HepG2 (cell line): ENCODE measurements around the gene TTC6. TPM values are rescaled to one million over a fixed set of nuclear protein-coding genes. Genes with fewer than 3 reads are reported as not detected.
A peak's percentile ranks its signal among the peaks of the same experiment; 100 is the strongest.

Experiments
- ADNP ChIP-seq: sonication (generic); formaldehyde crosslinking; IDR thresholded peaks from 2 replicates; pipeline ENCODE4 v1.4.0; 2020; ENCODE audit warnings: missing genetic modification reagents
- CBFB ChIP-seq: sonication (generic); formaldehyde crosslinking; IDR thresholded peaks from 2 replicates; pipeline ENCODE4 v1.4.0; 2020; ENCODE audit warnings: missing genetic modification reagents
- CREB1 ChIP-seq, 2 experiments: fragments of 450-650 bp in 1 of 2; IDR thresholded peaks; 2 replicates each; pipeline ENCODE4 v1.6.1; 2016 to 2017; ENCODE audit warnings: control low read depth in 1 of 2, mild to moderate bottlenecking in 1 of 2, missing compliant biosample characterization in 1 of 2, missing genetic modification characterization in 1 of 2
- DNMT3B ChIP-seq: conservative IDR thresholded peaks from 2 replicates; pipeline ENCODE4 v1.6.1; 2016; ENCODE audit warnings: missing biosample characterization, control low read depth
- JUN ChIP-seq: sonication (generic); formaldehyde crosslinking; IDR thresholded peaks from 2 replicates; pipeline ENCODE4 v1.4.0; 2020; ENCODE audit warnings: mild to moderate bottlenecking, missing genetic modification reagents
- KLF12 ChIP-seq: sonication (generic); formaldehyde crosslinking; IDR thresholded peaks from 2 replicates; pipeline ENCODE4 v1.4.0; 2020; ENCODE audit warnings: missing genetic modification reagents, borderline replicate concordance
- REXO4 ChIP-seq: sonication (generic); formaldehyde crosslinking; IDR thresholded peaks from 2 replicates; pipeline ENCODE4 v1.8.0; 2022; ENCODE audit warnings: missing genetic modification reagents, mild to moderate bottlenecking, borderline replicate concordance
- SALL1 ChIP-seq: sonication (generic); formaldehyde crosslinking; IDR thresholded peaks from 2 replicates; pipeline ENCODE4 v1.8.0; 2022; ENCODE audit warnings: mild to moderate bottlenecking, missing genetic modification reagents
- TBL1XR1 ChIP-seq: fragments of 150-350 bp; IDR thresholded peaks from 2 replicates; pipeline ENCODE4 v1.6.1; 2014; ENCODE audit warnings: borderline replicate concordance, low read length; ENCODE audit not compliant: partially characterized antibody
- ZNF225 ChIP-seq: sonication (generic); formaldehyde crosslinking; IDR thresholded peaks from 2 replicates; pipeline ENCODE4 v1.4.0; 2020; ENCODE audit warnings: mild to moderate bottlenecking, missing genetic modification reagents
- ZNF460 ChIP-seq: sonication (generic); formaldehyde crosslinking; IDR thresholded peaks from 2 replicates; pipeline ENCODE4 v1.5.1; 2020; ENCODE audit warnings: missing genetic modification reagents, mild to moderate bottlenecking, borderline replicate concordance
- ZNF850 ChIP-seq: sonication (generic); formaldehyde crosslinking; conservative IDR thresholded peaks from 2 replicates; pipeline ENCODE4 v1.9.0; 2021; ENCODE audit warnings: mild to moderate bottlenecking, missing genetic modification reagents
- polyA plus RNA-seq, 8 experiments: library from polyadenylated mRNA; depleted of rRNA in 3 of 8; stranded (reverse) in 7 of 8; unstranded in 1 of 8; fragments of >200 nt; fragmentation: Illumina TruSeq in 4 of 8; extraction: Trizol in 4 of 8; gene quantifications; 2 replicates each; pipeline versions ENCODE4 v1.2.1 to v1.2.3, GENCODE V29; 2011 to 2016; ENCODE audit warnings: low read depth in 4 of 8, missing spikeins in 1 of 8, mixed read lengths in 1 of 8; ENCODE audit not compliant: insufficient read depth in 1 of 8
- total RNA-seq, 5 experiments: library from RNA; depleted of rRNA; stranded (reverse); fragments of >200 nt; fragmentation: Illumina TruSeq; extraction: Trizol; gene quantifications; 2 replicates each; pipeline ENCODE4 v1.2.3, GENCODE V29; 2016; ENCODE audit warnings: low read depth in 1 of 5
- TF ChIP-seq, protein P1 (sequence below): sonication (generic); formaldehyde crosslinking; IDR thresholded peaks from 2 replicates; pipeline ENCODE4 v1.4.0; 2020; ENCODE audit warnings: missing genetic modification reagents
- TF ChIP-seq, protein P2 (sequence below): IDR thresholded peaks from 2 replicates; pipeline ENCODE4 v1.6.1; 2012; ENCODE audit warnings: low read length, improper control_type of control experiment
- TF ChIP-seq, protein P3 (sequence below): sonication (generic); formaldehyde crosslinking; IDR thresholded peaks from 2 replicates; pipeline ENCODE4 v1.5.0; 2020; ENCODE audit warnings: missing genetic modification reagents
- TF ChIP-seq, protein P4 (sequence below): sonication (generic); formaldehyde crosslinking; IDR thresholded peaks from 2 replicates; pipeline ENCODE4 v1.9.0; 2021; ENCODE audit warnings: mild to moderate bottlenecking, missing genetic modification reagents

Gene TTC6
- total and polyA plus RNA-seq, 2 of the 13 experiments (the other 11 are each of a cell fraction or from before 2014, with no cell fraction given) = 9.3 to 27.4 TPM

DNA sequence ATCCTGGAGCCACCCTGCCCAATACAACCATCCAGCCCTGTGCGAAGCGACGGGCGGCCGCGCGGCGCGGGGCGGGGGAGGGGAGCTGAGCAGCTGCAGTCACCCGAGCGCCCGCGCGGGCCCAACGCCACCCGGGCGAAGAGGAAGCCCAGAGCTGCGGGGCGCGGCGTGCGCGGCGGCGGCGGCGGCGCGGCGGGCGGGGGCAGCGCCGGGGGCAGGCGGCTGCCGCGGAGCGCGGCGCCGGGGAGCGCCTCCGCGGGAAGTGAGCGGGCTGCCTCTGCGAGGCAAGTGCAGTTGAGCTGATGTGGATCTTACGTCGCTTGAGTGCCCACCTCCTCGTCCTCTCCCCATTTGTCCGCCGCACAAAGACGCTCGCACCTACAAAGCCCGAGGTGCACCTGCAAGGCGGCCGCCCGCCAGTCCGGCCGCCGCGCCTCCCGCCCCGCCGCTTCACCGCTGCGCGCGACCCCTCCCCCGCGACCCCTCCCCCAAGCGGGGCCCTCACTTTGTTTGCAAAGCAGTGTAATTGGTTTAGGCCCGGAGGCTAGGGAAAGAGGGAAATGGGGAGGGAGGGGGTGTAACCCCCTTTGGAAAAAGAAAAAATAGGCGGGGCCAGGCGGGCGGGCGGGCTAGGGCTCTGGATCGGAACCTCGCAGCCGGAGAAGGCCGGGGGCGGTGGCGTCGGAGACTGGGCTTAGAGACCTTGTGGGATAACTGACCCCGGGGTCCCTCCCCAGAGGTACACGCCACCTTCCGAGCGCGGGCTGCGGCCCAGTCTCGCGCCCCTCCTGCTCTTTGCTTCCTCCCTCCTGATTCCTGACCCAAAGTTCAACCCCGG is at the start of gene TTC6, which contains the start of gene FOXA1 (continued):
- TF ChIP-seq, protein P1, sequence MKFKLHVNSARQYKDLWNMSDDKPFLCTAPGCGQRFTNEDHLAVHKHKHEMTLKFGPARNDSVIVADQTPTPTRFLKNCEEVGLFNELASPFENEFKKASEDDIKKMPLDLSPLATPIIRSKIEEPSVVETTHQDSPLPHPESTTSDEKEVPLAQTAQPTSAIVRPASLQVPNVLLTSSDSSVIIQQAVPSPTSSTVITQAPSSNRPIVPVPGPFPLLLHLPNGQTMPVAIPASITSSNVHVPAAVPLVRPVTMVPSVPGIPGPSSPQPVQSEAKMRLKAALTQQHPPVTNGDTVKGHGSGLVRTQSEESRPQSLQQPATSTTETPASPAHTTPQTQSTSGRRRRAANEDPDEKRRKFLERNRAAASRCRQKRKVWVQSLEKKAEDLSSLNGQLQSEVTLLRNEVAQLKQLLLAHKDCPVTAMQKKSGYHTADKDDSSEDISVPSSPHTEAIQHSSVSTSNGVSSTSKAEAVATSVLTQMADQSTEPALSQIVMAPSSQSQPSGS (CRISPR knock-in tag) = peak; percentile 0; the same call in 1 of the 2 replicates
- TF ChIP-seq TBL1XR1 (no peak), CREB1 (IDR thresholded peaks at IDR 0.05) (no peak; the same call in 1 of the 2 replicates), CREB1 (CRISPR knock-in tag; IDR thresholded peaks at IDR 0.05) (no peak), KLF12 (CRISPR knock-in tag) (peak; percentile 66; the same call in 1 of the 2 replicates), DNMT3B (CRISPR knock-in tag) (peak; percentile 44; the same call in 1 of the 2 replicates), ZNF460 (no peak), JUN (CRISPR knock-in tag) (no peak), REXO4 (CRISPR knock-in tag) (no peak), CBFB (CRISPR knock-in tag) (peak; percentile 28; the same call in 1 of the 2 replicates), ADNP (CRISPR knock-in tag) (no peak), ZNF850 (CRISPR knock-in tag) (no peak; the same call in 1 of the 2 replicates), SALL1 (CRISPR knock-in tag) (peak; percentile 31; the same call in 1 of the 2 replicates), ZNF225 (CRISPR knock-in tag) (peak; percentile 96)
- TF ChIP-seq, protein P2, sequence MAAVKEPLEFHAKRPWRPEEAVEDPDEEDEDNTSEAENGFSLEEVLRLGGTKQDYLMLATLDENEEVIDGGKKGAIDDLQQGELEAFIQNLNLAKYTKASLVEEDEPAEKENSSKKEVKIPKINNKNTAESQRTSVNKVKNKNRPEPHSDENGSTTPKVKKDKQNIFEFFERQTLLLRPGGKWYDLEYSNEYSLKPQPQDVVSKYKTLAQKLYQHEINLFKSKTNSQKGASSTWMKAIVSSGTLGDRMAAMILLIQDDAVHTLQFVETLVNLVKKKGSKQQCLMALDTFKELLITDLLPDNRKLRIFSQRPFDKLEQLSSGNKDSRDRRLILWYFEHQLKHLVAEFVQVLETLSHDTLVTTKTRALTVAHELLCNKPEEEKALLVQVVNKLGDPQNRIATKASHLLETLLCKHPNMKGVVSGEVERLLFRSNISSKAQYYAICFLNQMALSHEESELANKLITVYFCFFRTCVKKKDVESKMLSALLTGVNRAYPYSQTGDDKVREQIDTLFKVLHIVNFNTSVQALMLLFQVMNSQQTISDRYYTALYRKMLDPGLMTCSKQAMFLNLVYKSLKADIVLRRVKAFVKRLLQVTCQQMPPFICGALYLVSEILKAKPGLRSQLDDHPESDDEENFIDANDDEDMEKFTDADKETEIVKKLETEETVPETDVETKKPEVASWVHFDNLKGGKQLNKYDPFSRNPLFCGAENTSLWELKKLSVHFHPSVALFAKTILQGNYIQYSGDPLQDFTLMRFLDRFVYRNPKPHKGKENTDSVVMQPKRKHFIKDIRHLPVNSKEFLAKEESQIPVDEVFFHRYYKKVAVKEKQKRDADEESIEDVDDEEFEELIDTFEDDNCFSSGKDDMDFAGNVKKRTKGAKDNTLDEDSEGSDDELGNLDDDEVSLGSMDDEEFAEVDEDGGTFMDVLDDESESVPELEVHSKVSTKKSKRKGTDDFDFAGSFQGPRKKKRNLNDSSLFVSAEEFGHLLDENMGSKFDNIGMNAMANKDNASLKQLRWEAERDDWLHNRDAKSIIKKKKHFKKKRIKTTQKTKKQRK = no peak
- TF ChIP-seq, protein P3, sequence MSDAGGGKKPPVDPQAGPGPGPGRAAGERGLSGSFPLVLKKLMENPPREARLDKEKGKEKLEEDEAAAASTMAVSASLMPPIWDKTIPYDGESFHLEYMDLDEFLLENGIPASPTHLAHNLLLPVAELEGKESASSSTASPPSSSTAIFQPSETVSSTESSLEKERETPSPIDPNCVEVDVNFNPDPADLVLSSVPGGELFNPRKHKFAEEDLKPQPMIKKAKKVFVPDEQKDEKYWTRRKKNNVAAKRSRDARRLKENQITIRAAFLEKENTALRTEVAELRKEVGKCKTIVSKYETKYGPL (CRISPR knock-in tag) = 0 out of 2 replicates have a peak, but pooled peaks have one; percentile 43
- TF ChIP-seq, protein P4, sequence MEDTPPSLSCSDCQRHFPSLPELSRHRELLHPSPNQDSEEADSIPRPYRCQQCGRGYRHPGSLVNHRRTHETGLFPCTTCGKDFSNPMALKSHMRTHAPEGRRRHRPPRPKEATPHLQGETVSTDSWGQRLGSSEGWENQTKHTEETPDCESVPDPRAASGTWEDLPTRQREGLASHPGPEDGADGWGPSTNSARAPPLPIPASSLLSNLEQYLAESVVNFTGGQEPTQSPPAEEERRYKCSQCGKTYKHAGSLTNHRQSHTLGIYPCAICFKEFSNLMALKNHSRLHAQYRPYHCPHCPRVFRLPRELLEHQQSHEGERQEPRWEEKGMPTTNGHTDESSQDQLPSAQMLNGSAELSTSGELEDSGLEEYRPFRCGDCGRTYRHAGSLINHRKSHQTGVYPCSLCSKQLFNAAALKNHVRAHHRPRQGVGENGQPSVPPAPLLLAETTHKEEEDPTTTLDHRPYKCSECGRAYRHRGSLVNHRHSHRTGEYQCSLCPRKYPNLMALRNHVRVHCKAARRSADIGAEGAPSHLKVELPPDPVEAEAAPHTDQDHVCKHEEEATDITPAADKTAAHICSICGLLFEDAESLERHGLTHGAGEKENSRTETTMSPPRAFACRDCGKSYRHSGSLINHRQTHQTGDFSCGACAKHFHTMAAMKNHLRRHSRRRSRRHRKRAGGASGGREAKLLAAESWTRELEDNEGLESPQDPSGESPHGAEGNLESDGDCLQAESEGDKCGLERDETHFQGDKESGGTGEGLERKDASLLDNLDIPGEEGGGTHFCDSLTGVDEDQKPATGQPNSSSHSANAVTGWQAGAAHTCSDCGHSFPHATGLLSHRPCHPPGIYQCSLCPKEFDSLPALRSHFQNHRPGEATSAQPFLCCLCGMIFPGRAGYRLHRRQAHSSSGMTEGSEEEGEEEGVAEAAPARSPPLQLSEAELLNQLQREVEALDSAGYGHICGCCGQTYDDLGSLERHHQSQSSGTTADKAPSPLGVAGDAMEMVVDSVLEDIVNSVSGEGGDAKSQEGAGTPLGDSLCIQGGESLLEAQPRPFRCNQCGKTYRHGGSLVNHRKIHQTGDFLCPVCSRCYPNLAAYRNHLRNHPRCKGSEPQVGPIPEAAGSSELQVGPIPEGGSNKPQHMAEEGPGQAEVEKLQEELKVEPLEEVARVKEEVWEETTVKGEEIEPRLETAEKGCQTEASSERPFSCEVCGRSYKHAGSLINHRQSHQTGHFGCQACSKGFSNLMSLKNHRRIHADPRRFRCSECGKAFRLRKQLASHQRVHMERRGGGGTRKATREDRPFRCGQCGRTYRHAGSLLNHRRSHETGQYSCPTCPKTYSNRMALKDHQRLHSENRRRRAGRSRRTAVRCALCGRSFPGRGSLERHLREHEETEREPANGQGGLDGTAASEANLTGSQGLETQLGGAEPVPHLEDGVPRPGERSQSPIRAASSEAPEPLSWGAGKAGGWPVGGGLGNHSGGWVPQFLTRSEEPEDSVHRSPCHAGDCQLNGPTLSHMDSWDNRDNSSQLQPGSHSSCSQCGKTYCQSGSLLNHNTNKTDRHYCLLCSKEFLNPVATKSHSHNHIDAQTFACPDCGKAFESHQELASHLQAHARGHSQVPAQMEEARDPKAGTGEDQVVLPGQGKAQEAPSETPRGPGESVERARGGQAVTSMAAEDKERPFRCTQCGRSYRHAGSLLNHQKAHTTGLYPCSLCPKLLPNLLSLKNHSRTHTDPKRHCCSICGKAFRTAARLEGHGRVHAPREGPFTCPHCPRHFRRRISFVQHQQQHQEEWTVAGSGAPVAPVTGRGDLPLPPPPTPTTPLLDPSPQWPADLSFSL = no peak
